Measurements from ENCODE around the gene SLC9A3.

GRCh38 chr5:432928-433791, 91.1 kb downstream of the SLC9A3 start:
- TF ChIP-seq MEIS1 (CRISPR knock-in tag; IDR thresholded peaks at IDR 0.05; ENCODE audit: borderline replicate concordance): no peak
- TF ChIP-seq CTCF (tag by site-specific recombination; IDR thresholded peaks at IDR 0.05): no peak
- no peak for TF ChIP-seq ZNF544 (tag by site-specific recombination; IDR thresholded peaks at IDR 0.05)
- TF ChIP-seq ZNF707 (tag by site-specific recombination; IDR thresholded peaks at IDR 0.05): no peak
- TF ChIP-seq ATF2 (tag by site-specific recombination; IDR thresholded peaks at IDR 0.05; ENCODE audit: low read depth): no peak
- no peak for TF ChIP-seq ZNF747 (tag by site-specific recombination; IDR thresholded peaks at IDR 0.05)
- no peak for TF ChIP-seq ZBTB8A (tag by site-specific recombination; IDR thresholded peaks at IDR 0.05)
- TF ChIP-seq OVOL3 (tag by site-specific recombination; IDR thresholded peaks at IDR 0.05): no peak
- no peak for TF ChIP-seq ZNF423 (tag by site-specific recombination; IDR thresholded peaks at IDR 0.05)
- TF ChIP-seq ZNF645 (tag by site-specific recombination; IDR thresholded peaks at IDR 0.05): no peak
- TF ChIP-seq ZNF274 (IDR thresholded peaks at IDR 0.05; ENCODE audit: low read length): no peak
- TF ChIP-seq ZNF274 (tag by site-specific recombination; IDR thresholded peaks at IDR 0.05; ENCODE audit: borderline replicate concordance): no peak
- no peak for TF ChIP-seq ZNF510 (tag by site-specific recombination; IDR thresholded peaks at IDR 0.05; ENCODE audit: insufficient replicate concordance)
- no peak for TF ChIP-seq ZNF791 (tag by site-specific recombination; IDR thresholded peaks at IDR 0.05)
- TF ChIP-seq ZNF404 (tag by site-specific recombination; IDR thresholded peaks at IDR 0.05): no peak
